PC-9 (cell line): ENCODE measurements around the gene ADGRA1. TPM values are rescaled to one million over a fixed set of nuclear protein-coding genes. Genes with fewer than 3 reads are reported as not detected.

ENCODE experiments used
- BruUV-seq: library from RNA; stranded (reverse); fragments of 400-500 nt; replicated peaks from 2 replicates; lab custom pipeline; 2021; lab: Mats Ljungman, UMichigan
- CTCF ChIA-PET: fragments of 300-600 bp; sonication (Branson Sonifier 250); formaldehyde crosslinking; loops from one replicate; lab custom pipeline; 2022; ENCODE audit warnings: antibody characterized with exemption; lab: Charles Lee
- POLR2A ChIA-PET: fragments of 300-600 bp; sonication (Branson Sonifier 250); formaldehyde crosslinking; loops from one replicate; lab custom pipeline; 2022; ENCODE audit warnings: antibody characterized with exemption; ENCODE audit not compliant: unreplicated experiment; lab: Charles Lee
- DNase-seq, 2 experiments: peaks; one replicate each; pipeline versions ENCODE4 v3.0.0 to v3.0.0-alpha.2; 2015 to 2022; ENCODE audit warnings: mixed read lengths in 1 of 2
- H2AFZ ChIP-seq: fragments of 200-600 bp; sonication (generic); 2 replicates; pipeline ENCODE4 v1.8.1; 2017; ENCODE audit warnings: antibody characterized with exemption
- H3F3A ChIP-seq: fragments of 200-600 bp; sonication (generic); 2 replicates; pipeline ENCODE4 v1.8.1; 2017; ENCODE audit warnings: antibody characterized with exemption, mild to moderate bottlenecking, low read depth; ENCODE audit not compliant: insufficient read depth
- H3K27ac ChIP-seq: fragments of 200-600 bp; sonication (generic); 2 replicates; pipeline ENCODE4 v1.6.1; 2016; ENCODE audit warnings: mixed run types
- H3K27me3 ChIP-seq: fragments of 200-600 bp; sonication (generic); 2 replicates; pipeline ENCODE4 v1.6.1; 2016; ENCODE audit warnings: low read depth, mixed run types; ENCODE audit not compliant: insufficient read depth
- H3K36me3 ChIP-seq: fragments of 200-600 bp; sonication (generic); 2 replicates; pipeline ENCODE4 v1.6.1; 2016; ENCODE audit warnings: low read depth, mixed run types
- H3K4me1 ChIP-seq: fragments of 200-600 bp; sonication (generic); replicated peaks from 2 replicates; pipeline ENCODE4 v1.6.1; 2016; ENCODE audit warnings: mixed run types; ENCODE audit not compliant: insufficient read depth
- H3K4me2 ChIP-seq: fragments of 200-600 bp; sonication (generic); 2 replicates; pipeline ENCODE4 v1.6.1; 2017; ENCODE audit warnings: mixed run types
- H3K4me3 ChIP-seq: fragments of 200-600 bp; sonication (generic); 2 replicates; pipeline ENCODE4 v1.6.1; 2016; ENCODE audit warnings: mixed run types
- H3K79me2 ChIP-seq: fragments of 200-600 bp; sonication (generic); 2 replicates; pipeline ENCODE4 v1.6.1; 2017; ENCODE audit warnings: low read depth, mixed run types
- H3K9me2 ChIP-seq: fragments of 200-600 bp; sonication (generic); 2 replicates; pipeline ENCODE4 v1.8.1; 2017; ENCODE audit warnings: mild to moderate bottlenecking; ENCODE audit not compliant: insufficient read depth
- H3K9me3 ChIP-seq: fragments of 200-600 bp; sonication (generic); 2 replicates; pipeline ENCODE4 v1.8.1; 2016; ENCODE audit warnings: low read depth; ENCODE audit not compliant: insufficient read depth
- H4K20me1 ChIP-seq: fragments of 200-600 bp; sonication (generic); 2 replicates; pipeline ENCODE4 v1.8.1; 2017; ENCODE audit not compliant: insufficient read depth
- EZH2 ChIP-seq: fragments of 200-600 bp; sonication (generic); IDR thresholded peaks from 2 replicates; pipeline ENCODE4 v1.8.0; 2017; ENCODE audit warnings: antibody characterized with exemption, low read depth
- intact Hi-C: fragments of 100-400 bp; cut with micrococcal nuclease; formaldehyde crosslinking; loops from one replicate; pipeline ENCODE4 v1.10.0; 2022; ENCODE audit not compliant: unreplicated experiment
- total RNA-seq: library from RNA; stranded (reverse); gene quantifications from 2 replicates; pipeline ENCODE4 v1.2.3, GENCODE V29; 2021
- TF ChIP-seq, protein P1 (sequence below): fragments of 200-600 bp; sonication (generic); conservative IDR thresholded peaks from 2 replicates; pipeline ENCODE4 v1.6.1; 2017; ENCODE audit warnings: mixed run types, antibody characterized with exemption, mild to moderate bottlenecking, moderate library complexity

Gene ADGRA1
- total RNA-seq, 1 experiment from 2014 or later, result not detected

DNA sequence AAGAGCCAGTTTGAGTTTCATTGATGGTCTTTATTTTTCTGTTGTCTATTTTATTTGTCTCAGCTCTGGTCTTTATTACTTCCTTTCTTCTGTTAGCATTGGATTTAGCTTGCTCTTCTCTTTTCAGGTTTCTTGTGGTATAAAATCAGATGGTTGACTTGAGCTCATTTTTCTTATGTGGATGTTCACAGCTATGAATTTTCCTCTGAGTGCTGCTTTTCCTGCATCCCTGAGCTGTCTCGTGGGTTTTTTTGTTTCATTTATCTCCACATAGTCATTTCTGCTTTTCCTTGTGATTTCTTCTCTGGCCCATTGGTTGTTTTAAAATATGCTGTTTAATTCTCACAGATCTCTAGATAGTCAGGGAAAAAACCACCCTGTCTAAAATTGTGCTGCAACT is 19.7 kb downstream of the ADGRA1 start:
- H3K27ac ChIP-seq, result no peak overlapping the region
- no peak overlapping the region for H3K4me2 ChIP-seq
- no peaks in the 10 kb centered on the region for H3K36me3 ChIP-seq
- no TSS peak for BruUV-seq
- no peak for DNase-seq
- no peaks in the 10 kb centered on the region for H3K4me1 ChIP-seq
- ChIA-PET CTCF (no interaction called here), POLR2A (no interaction called here)
- no peak overlapping the region for H2AFZ ChIP-seq
- peaks cover 50% of the 10 kb centered on the region for H3K27me3 ChIP-seq
- H3K4me3 ChIP-seq, result no peak overlapping the region
- no peaks in the 10 kb centered on the region for H3F3A ChIP-seq
- intact Hi-C loops, result no loop called here
- no peaks in the 10 kb centered on the region for H4K20me1 ChIP-seq
- H3K79me2 ChIP-seq, result no peaks in the 10 kb centered on the region
- H3K9me2 ChIP-seq, result no peaks in the 10 kb centered on the region
- TF ChIP-seq, protein P1, sequence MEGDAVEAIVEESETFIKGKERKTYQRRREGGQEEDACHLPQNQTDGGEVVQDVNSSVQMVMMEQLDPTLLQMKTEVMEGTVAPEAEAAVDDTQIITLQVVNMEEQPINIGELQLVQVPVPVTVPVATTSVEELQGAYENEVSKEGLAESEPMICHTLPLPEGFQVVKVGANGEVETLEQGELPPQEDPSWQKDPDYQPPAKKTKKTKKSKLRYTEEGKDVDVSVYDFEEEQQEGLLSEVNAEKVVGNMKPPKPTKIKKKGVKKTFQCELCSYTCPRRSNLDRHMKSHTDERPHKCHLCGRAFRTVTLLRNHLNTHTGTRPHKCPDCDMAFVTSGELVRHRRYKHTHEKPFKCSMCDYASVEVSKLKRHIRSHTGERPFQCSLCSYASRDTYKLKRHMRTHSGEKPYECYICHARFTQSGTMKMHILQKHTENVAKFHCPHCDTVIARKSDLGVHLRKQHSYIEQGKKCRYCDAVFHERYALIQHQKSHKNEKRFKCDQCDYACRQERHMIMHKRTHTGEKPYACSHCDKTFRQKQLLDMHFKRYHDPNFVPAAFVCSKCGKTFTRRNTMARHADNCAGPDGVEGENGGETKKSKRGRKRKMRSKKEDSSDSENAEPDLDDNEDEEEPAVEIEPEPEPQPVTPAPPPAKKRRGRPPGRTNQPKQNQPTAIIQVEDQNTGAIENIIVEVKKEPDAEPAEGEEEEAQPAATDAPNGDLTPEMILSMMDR, result no peak
- TF ChIP-seq EZH2, result no peak
- no peaks in the 10 kb centered on the region for H3K9me3 ChIP-seq

DNA sequence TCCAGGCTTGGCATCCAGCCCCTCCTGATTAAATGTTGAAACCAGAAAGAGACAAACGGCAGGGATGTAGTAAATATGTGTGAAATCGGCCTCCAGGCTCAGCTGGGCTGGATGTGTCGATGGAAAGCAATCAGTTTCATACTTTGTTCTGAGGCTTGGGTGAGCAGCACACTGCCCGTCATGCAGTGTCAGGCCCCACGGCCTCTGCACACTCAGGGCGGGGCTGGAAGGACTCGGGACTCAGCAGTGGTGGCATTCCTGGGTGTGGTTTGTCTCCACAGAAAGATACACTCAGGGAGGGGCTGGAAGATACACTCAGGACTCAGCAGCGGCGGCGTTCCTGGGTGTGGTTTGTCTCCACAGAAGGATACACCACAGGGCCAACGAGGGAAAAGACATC is 22.0 kb downstream of the ADGRA1 start:
- no TSS peak for BruUV-seq
- Histone ChIP-seq H3K36me3 (no peaks in the 10 kb centered on the region), H3K9me3 (no peaks in the 10 kb centered on the region), H4K20me1 (no peaks in the 10 kb centered on the region), H3F3A (no peaks in the 10 kb centered on the region), H3K27ac (no peak overlapping the region), H3K4me3 (no peak overlapping the region), H3K4me1 (no peaks in the 10 kb centered on the region), H2AFZ (no peak overlapping the region), H3K9me2 (no peaks in the 10 kb centered on the region), H3K4me2 (no peak overlapping the region), H3K27me3 (peaks cover 37% of the 10 kb centered on the region), H3K79me2 (no peaks in the 10 kb centered on the region)
- intact Hi-C loops, result no loop called here
- CTCF ChIA-PET, result interaction anchor here (0.6 kb wide), 1 partner anchor 51 kb away, joined by 9 read pairs; no protein-coding TSS in a partner anchor
- TF ChIP-seq, protein P1, result no peak
- TF ChIP-seq EZH2, result no peak
- peak in 1 of 2 experiments; percentile 9 for DNase-seq
- POLR2A ChIA-PET, result no interaction called here

DNA sequence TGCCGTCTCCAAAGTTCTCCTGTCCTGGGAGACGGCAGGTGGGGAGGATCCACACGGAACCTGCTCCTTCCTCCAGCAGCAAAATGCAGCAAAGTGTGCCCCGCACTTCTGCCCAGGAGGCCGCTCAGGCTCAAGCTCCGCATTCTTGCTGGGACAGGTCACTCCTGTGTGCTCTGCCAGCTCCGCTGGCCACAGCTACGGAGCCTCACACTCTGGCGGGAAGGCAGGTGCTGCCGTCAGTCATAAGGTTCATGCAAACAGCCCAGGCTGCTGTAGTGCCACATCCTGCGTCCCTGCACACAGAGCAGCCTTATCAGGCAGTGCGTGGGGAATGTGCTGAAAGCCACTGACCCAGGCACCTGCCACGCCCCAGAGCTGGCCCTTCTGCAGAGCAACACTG is 22.4 kb downstream of the ADGRA1 start:
- H3K9me2 ChIP-seq, result no peaks in the 10 kb centered on the region
- H3K4me2 ChIP-seq, result no peak overlapping the region
- ChIA-PET POLR2A (no interaction called here), CTCF (interaction anchor here (0.6 kb wide), 1 partner anchor 50 kb away, joined by 9 read pairs; no protein-coding TSS in a partner anchor)
- no peaks in the 10 kb centered on the region for H3F3A ChIP-seq
- no peaks in the 10 kb centered on the region for H3K9me3 ChIP-seq
- BruUV-seq, result no TSS peak
- TF ChIP-seq, protein P1, result no peak
- no peak for TF ChIP-seq EZH2
- peaks cover 37% of the 10 kb centered on the region for H3K27me3 ChIP-seq
- intact Hi-C loops, result no loop called here
- H3K36me3 ChIP-seq, result no peaks in the 10 kb centered on the region
- no peak overlapping the region for H3K27ac ChIP-seq
- no peak overlapping the region for H2AFZ ChIP-seq
- peak in 1 of 2 experiments; percentile 37 for DNase-seq
- no peak overlapping the region for H3K4me3 ChIP-seq
- H3K4me1 ChIP-seq, result no peaks in the 10 kb centered on the region
- H3K79me2 ChIP-seq, result no peaks in the 10 kb centered on the region
- H4K20me1 ChIP-seq, result no peaks in the 10 kb centered on the region
